OCI-LY1 (cell line): ENCODE measurements around the gene CFAP99.

Source experiments
- H2AFZ ChIP-seq: fragments of 200-600 bp; sonication (generic), shearing (Covaris generic); 2 replicates; pipeline ENCODE4 v1.6.0; 2014; ENCODE audit warnings: antibody characterized with exemption, mild to moderate bottlenecking, low read length
- H3F3A ChIP-seq: fragments of 200-600 bp; sonication (generic), shearing (Covaris generic); 2 replicates; pipeline ENCODE4 v1.6.0; 2014; ENCODE audit warnings: mild to moderate bottlenecking, antibody characterized with exemption, low read length, moderate library complexity; ENCODE audit not compliant: insufficient read depth
- H3K27ac ChIP-seq: fragments of 200-600 bp; sonication (generic); 2 replicates; pipeline ENCODE4 v1.5.1; 2014; ENCODE audit warnings: low read length, mixed run types, mild to moderate bottlenecking, low read depth; ENCODE audit not compliant: poor library complexity, severe bottlenecking
- H3K27me3 ChIP-seq: fragments of 200-600 bp; sonication (generic); 2 replicates; pipeline ENCODE4 v1.6.0; 2014; ENCODE audit warnings: antibody characterized with exemption, mild to moderate bottlenecking, low read length, moderate library complexity; ENCODE audit not compliant: insufficient read depth
- H3K36me3 ChIP-seq: fragments of 200-600 bp; sonication (generic); 2 replicates; pipeline ENCODE4 v1.6.1; 2014; ENCODE audit warnings: mild to moderate bottlenecking, antibody characterized with exemption, low read length, moderate library complexity, mixed read lengths; ENCODE audit not compliant: insufficient read depth
- H3K4me1 ChIP-seq: fragments of 200-600 bp; sonication (generic); 2 replicates; pipeline ENCODE4 v1.5.1; 2014; ENCODE audit warnings: mild to moderate bottlenecking, low read length, moderate library complexity; ENCODE audit not compliant: insufficient read depth, severe bottlenecking
- H3K4me2 ChIP-seq: fragments of 200-600 bp; sonication (generic), shearing (Covaris generic); 2 replicates; pipeline ENCODE4 v1.6.1; 2014; ENCODE audit warnings: low read length
- H3K4me3 ChIP-seq: fragments of 200-600 bp; sonication (generic); 2 replicates; pipeline ENCODE4 v1.5.1; 2014; ENCODE audit warnings: low read length, low read depth, mild to moderate bottlenecking, mixed read lengths; ENCODE audit not compliant: poor library complexity, severe bottlenecking
- H3K79me2 ChIP-seq: fragments of 200-600 bp; shearing (Covaris generic); 2 replicates; pipeline ENCODE4 v1.6.1; 2016; ENCODE audit warnings: mixed run types, low read length, mixed read lengths; ENCODE audit not compliant: insufficient read depth
- H3K9ac ChIP-seq: fragments of 200-600 bp; sonication (generic), shearing (Covaris generic); 2 replicates; pipeline ENCODE4 v1.6.1; 2014; ENCODE audit warnings: mild to moderate bottlenecking, low read length, mixed read lengths
- H3K9me2 ChIP-seq: fragments of 200-600 bp; sonication (generic), shearing (Covaris generic); 2 replicates; pipeline ENCODE4 v1.6.1; 2014; ENCODE audit warnings: low read depth, mild to moderate bottlenecking, low read length, mixed read lengths
- H3K9me3 ChIP-seq: fragments of 200-600 bp; shearing (Covaris generic); 2 replicates; pipeline ENCODE4 v1.6.1; 2014; ENCODE audit warnings: low read length, mixed read lengths
- H4K20me1 ChIP-seq: fragments of 200-600 bp; sonication (generic), shearing (Covaris generic); 2 replicates; pipeline ENCODE4 v1.6.0; 2016; ENCODE audit warnings: mild to moderate bottlenecking, low read length; ENCODE audit not compliant: insufficient read depth
- CTCF ChIP-seq: fragments of 200-600 bp; sonication (generic), shearing (Covaris generic); IDR thresholded peaks from 2 replicates; pipeline ENCODE4 v1.5.1; 2017; ENCODE audit warnings: mild to moderate bottlenecking, antibody characterized with exemption, low read length, moderate library complexity, mixed read lengths
- EZH2 ChIP-seq: fragments of 200-600 bp; sonication (generic), shearing (Covaris generic); IDR thresholded peaks from 2 replicates; pipeline ENCODE4 v1.8.0; 2017; ENCODE audit warnings: borderline replicate concordance, mixed run types, mild to moderate bottlenecking, antibody characterized with exemption, low read length, moderate library complexity, mixed read lengths

The CFAP99 gene

GRCh38 chr4:2415881-2416563 is 2.7 kb upstream of the CFAP99 start:
- no peak overlapping the region for H3K27ac ChIP-seq
- H4K20me1 ChIP-seq: no peaks in the 10 kb centered on the region
- H2AFZ ChIP-seq: no peak overlapping the region
- H3K79me2 ChIP-seq: no peaks in the 10 kb centered on the region
- no peaks in the 10 kb centered on the region for H3K27me3 ChIP-seq
- H3K9ac ChIP-seq: no peak overlapping the region
- no peaks in the 10 kb centered on the region for H3F3A ChIP-seq
- TF ChIP-seq CTCF (no peak), EZH2 (no peak)
- no peak overlapping the region for H3K4me3 ChIP-seq
- H3K4me1 ChIP-seq: peaks cover 14% of the 10 kb centered on the region
- H3K36me3 ChIP-seq: no peaks in the 10 kb centered on the region
- H3K9me2 ChIP-seq: no peaks in the 10 kb centered on the region
- no peak overlapping the region for H3K4me2 ChIP-seq
- H3K9me3 ChIP-seq: no peaks in the 10 kb centered on the region

- no peaks in the 10 kb centered on the region for H3F3A ChIP-seq
- no peaks in the 10 kb centered on the region for H4K20me1 ChIP-seq
- peaks cover 14% of the 10 kb centered on the region for H3K4me1 ChIP-seq
- no peaks in the 10 kb centered on the region for H3K36me3 ChIP-seq
- no peak overlapping the region for H3K9ac ChIP-seq
- no peak overlapping the region; the same call in 1 of the 2 replicates for H3K4me2 ChIP-seq
- TF ChIP-seq EZH2 (no peak), CTCF (no peak)
- H3K4me3 ChIP-seq: no peak overlapping the region
- no peak overlapping the region for H2AFZ ChIP-seq
- no peaks in the 10 kb centered on the region for H3K9me2 ChIP-seq
- H3K9me3 ChIP-seq: no peaks in the 10 kb centered on the region
- H3K27me3 ChIP-seq: no peaks in the 10 kb centered on the region
- no peak overlapping the region for H3K27ac ChIP-seq
- no peaks in the 10 kb centered on the region for H3K79me2 ChIP-seq
Observed at GRCh38 chr4:2416564-2417225, 2.1 kb upstream of the CFAP99 start.

- H3K27me3 ChIP-seq: no peaks in the 10 kb centered on the region
- H3K9me2 ChIP-seq: no peaks in the 10 kb centered on the region
- peaks cover 14% of the 10 kb centered on the region for H3K4me1 ChIP-seq
- no peaks in the 10 kb centered on the region for H3K79me2 ChIP-seq
- no peaks in the 10 kb centered on the region for H4K20me1 ChIP-seq
- TF ChIP-seq CTCF (no peak), EZH2 (no peak)
- 0 out of 2 replicates have a peak overlapping the region, but pooled peaks have one; percentile 53 for H3K4me2 ChIP-seq
- no peaks in the 10 kb centered on the region for H3F3A ChIP-seq
- no peak overlapping the region for H2AFZ ChIP-seq
- no peaks in the 10 kb centered on the region for H3K36me3 ChIP-seq
- H3K9me3 ChIP-seq: no peaks in the 10 kb centered on the region
- H3K4me3 ChIP-seq: peak overlapping the region; percentile 46
- H3K9ac ChIP-seq: no peak overlapping the region
- no peak overlapping the region for H3K27ac ChIP-seq
Observed at GRCh38 chr4:2417226-2417764, 1.5 kb upstream of the CFAP99 start.
